ENCODE data around the gene PRKCA.
"Not testable (repeated sequence)": the region's sequence is repeated elsewhere in the genome, so short reads cannot be mapped to it uniquely, and the experiment has no call there.

PRKCA gene

GRCh38 chr17:66585472-66585871 is 283.1 kb downstream of the PRKCA start:
- DNase-seq, result no peak

- DNase-seq, result no peak
Observed at GRCh38 chr17:66589892-66590291, 287.5 kb downstream of the PRKCA start.

- no peak for DNase-seq
Observed at GRCh38 chr17:66593116-66593515, 290.7 kb downstream of the PRKCA start.

GRCh38 chr17:66595893-66596292 is 293.5 kb downstream of the PRKCA start:
- peak in 1 of 3 experiments; percentile 9 for DNase-seq

GRCh38 chr17:66602659-66603384 is 300.4 kb downstream of the PRKCA start:
- no peak for DNase-seq

- DNase-seq, result no peak
Observed at GRCh38 chr17:66604376-66604775, 302.0 kb downstream of the PRKCA start.

GRCh38 chr17:66605541-66605940 is 303.1 kb downstream of the PRKCA start:
- no peak for DNase-seq

- no peak for DNase-seq
Observed at GRCh38 chr17:66610361-66611133, 308.1 kb downstream of the PRKCA start.

- DNase-seq, result no peak
Observed at GRCh38 chr17:66611397-66611796, 309.0 kb downstream of the PRKCA start.

GRCh38 chr17:66612993-66613392 is 310.6 kb downstream of the PRKCA start:
- no peak for DNase-seq

- DNase-seq, result no peak
Observed at GRCh38 chr17:66614469-66614868, 312.1 kb downstream of the PRKCA start.

GRCh38 chr17:66619206-66619605 is 316.8 kb downstream of the PRKCA start:
- no peak for DNase-seq

- DNase-seq, result no peak
Observed at GRCh38 chr17:66620528-66620927, 318.1 kb downstream of the PRKCA start.

GRCh38 chr17:66624630-66625029 is 322.2 kb downstream of the PRKCA start:
- not testable (repeated sequence) for DNase-seq

- peak in 2 of 3 experiments; percentile 37 to 62 for DNase-seq
Observed at GRCh38 chr17:66625311-66625767, 322.9 kb downstream of the PRKCA start.

GRCh38 chr17:66627985-66628384 is 325.6 kb downstream of the PRKCA start:
- no peak for DNase-seq

GRCh38 chr17:66629762-66630161 is 327.3 kb downstream of the PRKCA start:
- DNase-seq, result no peak

GRCh38 chr17:66630379-66630778 is 328.0 kb downstream of the PRKCA start:
- no peak for DNase-seq

- no peak for DNase-seq
Observed at GRCh38 chr17:66630828-66631472, 328.5 kb downstream of the PRKCA start.

GRCh38 chr17:66632731-66633130 is 330.3 kb downstream of the PRKCA start:
- DNase-seq, result no peak

GRCh38 chr17:66633317-66633965 is 331.0 kb downstream of the PRKCA start:
- no peak for DNase-seq

- peak in 1 of 3 experiments; percentile 16 for DNase-seq
Observed at GRCh38 chr17:66634193-66634592, 331.8 kb downstream of the PRKCA start.

GRCh38 chr17:66635386-66636045 is 333.1 kb downstream of the PRKCA start:
- no peak for DNase-seq

Data from NCI-H1417 (cell line).